SK-N-SH (cell line): ENCODE results near the gene LSM2. TPM values are rescaled to one million over a fixed set of nuclear protein-coding genes. Genes with fewer than 3 reads are reported as not detected.
"Not testable (repeated sequence)": the region's sequence is repeated elsewhere in the genome, so short reads cannot be mapped to it uniquely, and the experiment has no call there.

Source experiments
- CTCF ChIA-PET: fragments of 300-600, 350-600 bp; formaldehyde crosslinking; extraction: SDS; loops from one replicate; lab custom pipeline; 2021; lab: Yijun Ruan, JAX
- POLR2A ChIA-PET: fragments of 350-600 bp; sonication (Branson Sonifier 250); formaldehyde crosslinking; extraction: SDS; loops from one replicate; lab custom pipeline; 2020; ENCODE audit warnings: antibody characterized with exemption, inconsistent platforms; lab: Yijun Ruan, JAX
- DNase-seq: peaks from one replicate; pipeline ENCODE4 v3.0.0; 2012
- H2AFZ ChIP-seq: fragments of 200-600 bp; sonication (generic); 2 replicates; pipeline ENCODE4 v1.8.1; 2016; ENCODE audit warnings: antibody characterized with exemption, mild to moderate bottlenecking, low read depth
- H3F3A ChIP-seq: fragments of 200-600 bp; sonication (generic); replicated peaks from 2 replicates; pipeline ENCODE3; 2016; ENCODE audit warnings: antibody characterized with exemption, mild to moderate bottlenecking; ENCODE audit not compliant: insufficient read depth
- H3K27ac ChIP-seq, 2 experiments: fragments of 200-500 bp in 1 of 2; fragments of 200-600 bp in 1 of 2; sonication (Bioruptor generic) in 1 of 2; sonication (generic), shearing (Covaris generic) in 1 of 2; 2 replicates each; pipeline versions ENCODE4 v1.5.1 to v1.6.1; 2014 to 2016; ENCODE audit warnings: low read depth in 2 of 2, inconsistent platforms in 1 of 2, low read length in 1 of 2, mild to moderate bottlenecking in 1 of 2, mixed read lengths in 1 of 2
- H3K27me3 ChIP-seq: fragments of 200-600 bp; sonication (generic), shearing (Covaris generic); 2 replicates; pipeline ENCODE4 v1.6.1; 2016; ENCODE audit warnings: mixed run types; ENCODE audit not compliant: insufficient read depth
- H3K36me3 ChIP-seq, 2 experiments: fragments of 200-500 bp in 1 of 2; fragments of 200-600 bp in 1 of 2; sonication (Bioruptor generic) in 1 of 2; sonication (generic) in 1 of 2; replicated peaks in 1 of 2; 2 replicates each; pipeline versions ENCODE3 to v1.5.1; 2014 to 2016; ENCODE audit warnings: low read length in 1 of 2, mild to moderate bottlenecking in 1 of 2; ENCODE audit not compliant: insufficient read depth in 2 of 2, control insufficient read depth in 1 of 2
- H3K4me1 ChIP-seq, 2 experiments: fragments of 200-500 bp in 1 of 2; fragments of 200-600 bp in 1 of 2; sonication (Bioruptor generic) in 1 of 2; sonication (generic), shearing (Covaris generic) in 1 of 2; 2 replicates each; pipeline versions ENCODE4 v1.5.1 to v1.6.1; 2014 to 2016; ENCODE audit warnings: low read depth in 1 of 2, low read length in 1 of 2, mixed run types in 1 of 2; ENCODE audit not compliant: insufficient read depth in 2 of 2, control insufficient read depth in 1 of 2
- H3K4me2 ChIP-seq: fragments of 200-600 bp; sonication (generic), shearing (Covaris generic); 2 replicates; pipeline ENCODE4 v1.6.1; 2017; ENCODE audit warnings: mixed run types
- H3K4me3 ChIP-seq, 2 experiments: fragments of 200-500 bp in 1 of 2; fragments of 200-600 bp in 1 of 2; sonication (Bioruptor generic) in 1 of 2; sonication (generic), shearing (Covaris generic) in 1 of 2; 2 replicates each; pipeline versions ENCODE4 v1.5.1 to v1.8.1; 2014 to 2016; ENCODE audit warnings: low read depth in 2 of 2, inconsistent platforms in 1 of 2, low read length in 1 of 2, mild to moderate bottlenecking in 1 of 2, mixed read lengths in 1 of 2, moderate library complexity in 1 of 2
- H3K79me2 ChIP-seq: fragments of 200-600 bp; sonication (generic); 2 replicates; pipeline ENCODE4 v1.8.1; 2017; ENCODE audit warnings: mild to moderate bottlenecking; ENCODE audit not compliant: insufficient read depth
- H3K9ac ChIP-seq: fragments of 200-600 bp; sonication (generic); 2 replicates; pipeline ENCODE4 v1.6.1; 2017; ENCODE audit warnings: mixed run types
- H3K9me2 ChIP-seq: fragments of 200-600 bp; sonication (generic); 2 replicates; pipeline ENCODE4 v1.6.1; 2017; ENCODE audit warnings: mixed run types
- H3K9me3 ChIP-seq: fragments of 200-600 bp; sonication (generic); 2 replicates; pipeline ENCODE4 v1.6.1; 2017; ENCODE audit warnings: mixed run types, mild to moderate bottlenecking, moderate library complexity
- H4K20me1 ChIP-seq: fragments of 200-600 bp; sonication (generic); 2 replicates; pipeline ENCODE4 v1.6.1; 2017; ENCODE audit warnings: mild to moderate bottlenecking, mixed run types; ENCODE audit not compliant: insufficient read depth
- CTCF ChIP-seq: fragments of 200-600 bp; sonication (generic); IDR thresholded peaks from 2 replicates; pipeline ENCODE4 v1.6.1; 2017; ENCODE audit warnings: antibody characterized with exemption, mild to moderate bottlenecking, moderate library complexity
- FOSL2 ChIP-seq: IDR thresholded peaks from 2 replicates; pipeline ENCODE4 v1.4.0; 2012; ENCODE audit warnings: low read depth, mild to moderate bottlenecking, moderate library complexity, borderline replicate concordance
- FOXJ3 ChIP-seq: sonication (generic); formaldehyde crosslinking; IDR thresholded peaks from 2 replicates; pipeline ENCODE4 v1.5.1; 2020; ENCODE audit warnings: mild to moderate bottlenecking, missing genetic modification reagents
- NRF1 ChIP-seq: IDR thresholded peaks from 2 replicates; pipeline ENCODE4 v1.6.1; 2012; ENCODE audit warnings: low read depth, mild to moderate bottlenecking, low read length
- REST ChIP-seq: IDR thresholded peaks from 2 replicates; pipeline ENCODE4 v1.6.1; 2012; ENCODE audit warnings: mild to moderate bottlenecking, low read depth, low read length, moderate library complexity
- RFX5 ChIP-seq: IDR thresholded peaks from 2 replicates; pipeline ENCODE4 v1.6.1; 2012; ENCODE audit warnings: mild to moderate bottlenecking, improper control_type of control experiment, low read length
- SIN3A ChIP-seq: IDR thresholded peaks from 2 replicates; pipeline ENCODE4 v1.6.1; 2012; ENCODE audit warnings: low read depth, mild to moderate bottlenecking, low read length, moderate library complexity, borderline replicate concordance
- TAF1 ChIP-seq: IDR thresholded peaks from 2 replicates; pipeline ENCODE4 v1.6.1; 2012; ENCODE audit warnings: low read depth, mild to moderate bottlenecking, low read length, moderate library complexity, borderline replicate concordance
- TCF12 ChIP-seq: IDR thresholded peaks from 2 replicates; pipeline ENCODE4 v1.4.0; 2012
- WGBS: methylation state at CpG from one replicate; pipeline ENCODE4 v1.1.6; 2017; ENCODE audit warnings: low lambda C conversion rate; 5-methylcytosine and 5-hydroxymethylcytosine counted together
- polyA plus RNA-seq, 3 experiments: library from polyadenylated mRNA; depleted of rRNA; stranded (reverse); fragments of >200 nt; gene quantifications; 2 replicates each; pipeline ENCODE4 v1.2.3, GENCODE V29; 2012

LSM2 gene
- polyA plus RNA-seq, 1 of the 3 experiments (the other 2 are of a cell fraction) = 79.1 TPM

DNA sequence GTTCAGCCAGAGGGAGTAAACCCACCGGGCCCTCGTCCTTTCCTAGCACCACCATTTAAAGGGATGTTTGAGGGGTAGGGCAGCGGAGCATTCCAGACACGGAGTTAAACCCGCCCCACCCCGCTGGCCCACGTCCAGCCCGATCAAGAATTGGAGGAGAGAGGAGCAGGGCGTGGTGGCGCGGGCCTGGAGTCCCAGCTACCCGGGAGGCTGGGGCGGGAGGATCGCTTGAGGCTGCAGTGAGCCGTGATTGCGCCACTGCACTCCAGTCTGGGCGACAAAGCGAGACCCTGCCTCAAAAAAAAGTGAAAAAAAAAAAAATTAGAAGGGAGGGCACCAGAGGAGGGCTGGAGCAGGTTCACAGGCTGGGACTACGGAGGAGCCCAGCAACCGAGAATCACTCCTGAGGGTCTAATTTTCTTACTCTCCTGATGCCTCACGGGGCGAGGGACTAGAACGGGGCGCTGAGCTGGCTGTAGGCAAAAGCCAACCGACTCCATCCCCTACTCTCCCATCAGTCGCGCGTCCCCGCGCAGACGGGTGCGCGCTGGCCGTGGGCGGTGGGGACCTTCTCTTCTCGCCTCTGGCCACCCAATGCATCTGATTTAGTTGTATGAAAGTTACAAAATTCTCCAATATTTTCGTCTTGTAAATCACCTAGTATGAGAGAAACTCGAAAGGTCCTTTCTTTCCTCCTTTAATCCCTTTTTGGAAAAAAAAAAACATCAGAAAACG, 14.7 kb upstream of the LSM2 start:
- peak; percentile 62 for DNase-seq
- no peaks in the 10 kb centered on the region for H4K20me1 ChIP-seq
- no peaks in the 10 kb centered on the region for H3K36me3 ChIP-seq
- H3K4me2 ChIP-seq = peak overlapping the region; percentile 70
- ChIA-PET CTCF (interaction anchor here (0.7 to 0.8 kb wide), 2 partner anchors 92 to 140 kb away, joined by 3 to 4 read pairs; partner anchors contain the start of genes DDAH2 and LY6G5C), POLR2A (no interaction called here)
- 6% methylated on average over 6 of the region's 39 CpGs for WGBS
- peaks cover 0 to 2% of the 10 kb centered on the region in 2 experiments; a peak in 1 of 4 replicates for H3K4me1 ChIP-seq
- H3K9ac ChIP-seq = peak overlapping the region; percentile 45
- H3F3A ChIP-seq = peaks cover 7% of the 10 kb centered on the region
- peak overlapping the region; percentile 82 for H2AFZ ChIP-seq
- H3K4me3 ChIP-seq = peak overlapping the region; percentile 44; a peak in 3 of 4 replicates
- TF ChIP-seq CTCF (no peak), FOXJ3 (no peak), SIN3A (no peak), TAF1 (0 out of 2 replicates have a peak, but pooled peaks have one; percentile 42), NRF1 (0 out of 2 replicates have a peak, but pooled peaks have one; percentile 15)
- H3K9me2 ChIP-seq = no peaks in the 10 kb centered on the region
- no peaks in the 10 kb centered on the region for H3K9me3 ChIP-seq
- no peaks in the 10 kb centered on the region for H3K27me3 ChIP-seq
- peak overlapping the region; percentile 48 to 64; a peak in 3 of 4 replicates for H3K27ac ChIP-seq
- peaks cover 10% of the 10 kb centered on the region for H3K79me2 ChIP-seq

DNA sequence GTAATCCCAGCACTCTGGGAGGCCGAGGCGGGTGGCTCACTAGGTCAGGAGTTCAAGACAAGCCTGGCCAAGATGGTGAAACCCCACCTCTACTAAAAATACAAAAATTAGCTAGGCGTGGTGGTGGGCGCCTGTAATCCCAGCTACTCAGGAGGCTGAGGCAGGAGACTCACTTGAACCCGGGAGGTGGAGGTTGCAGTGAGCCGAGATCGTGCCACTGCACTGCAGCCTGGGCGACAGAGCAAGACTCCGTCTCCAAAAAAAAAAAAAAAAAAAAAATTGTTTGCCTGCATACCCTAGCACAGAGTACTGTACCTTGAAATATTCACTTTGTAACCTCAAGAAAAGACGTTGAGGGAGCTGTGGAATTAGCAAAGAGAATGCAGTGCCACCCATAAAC, 13.6 kb upstream of the LSM2 start:
- H3K4me1 ChIP-seq, H3K36me3 ChIP-seq, H3K27me3 ChIP-seq, H3K4me2 ChIP-seq, H4K20me1 ChIP-seq, H2AFZ ChIP-seq, H3K4me3 ChIP-seq, H3K9ac ChIP-seq, DNase-seq, H3K9me2 ChIP-seq, POLR2A ChIA-PET, H3F3A ChIP-seq, H3K9me3 ChIP-seq, H3K27ac ChIP-seq: not testable (repeated sequence)
- H3K79me2 ChIP-seq = peaks cover 10% of the 10 kb centered on the region
- 90% methylated on average over 10 of the region's 10 CpGs for WGBS
- CTCF ChIA-PET = interaction anchor here (0.7 kb wide), 1 partner anchor 127 kb away, joined by 3 read pairs; no protein-coding TSS in a partner anchor

DNA sequence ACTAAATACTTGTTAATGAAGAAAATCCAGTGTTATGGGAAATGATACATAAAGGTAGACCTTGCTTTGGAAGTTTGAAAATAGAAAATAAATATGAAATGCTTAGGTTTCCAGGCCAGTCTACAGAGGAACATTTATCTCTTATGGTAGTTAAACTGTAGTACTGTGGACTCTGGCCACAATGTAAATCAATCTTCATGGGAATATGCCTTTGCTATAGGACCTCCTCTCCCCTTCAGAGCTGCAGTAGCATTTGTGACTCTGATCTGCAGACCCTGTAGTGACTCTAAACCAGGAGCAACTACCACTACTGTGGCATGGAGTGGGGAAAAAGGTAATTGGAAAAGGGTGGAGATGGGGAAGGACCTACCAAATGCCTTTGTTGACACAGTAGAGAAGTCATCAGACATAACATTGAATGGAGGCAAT, 13.1 kb upstream of the LSM2 start:
- Histone ChIP-seq H3K27me3 (no peaks in the 10 kb centered on the region), H3F3A (peaks cover 10% of the 10 kb centered on the region), H3K27ac (no peak overlapping the region), H3K9me3 (no peaks in the 10 kb centered on the region), H2AFZ (no peak overlapping the region), H3K4me1 (no peaks in the 10 kb centered on the region; a peak in 1 of 4 replicates), H3K79me2 (peaks cover 10% of the 10 kb centered on the region), H3K4me2 (no peak overlapping the region), H4K20me1 (no peaks in the 10 kb centered on the region), H3K9ac (no peak overlapping the region), H3K9me2 (no peaks in the 10 kb centered on the region), H3K36me3 (no peaks in the 10 kb centered on the region), H3K4me3 (no peak overlapping the region)
- ChIA-PET CTCF (interaction anchor here (0.7 kb wide), 1 partner anchor 126 kb away, joined by 3 read pairs; no protein-coding TSS in a partner anchor), POLR2A (no interaction called here)
- TF ChIP-seq RFX5 (no peak), FOSL2 (no peak), REST (no peak), TCF12 (no peak)
- no peak for DNase-seq

GRCh38 chr6:31817929-31818511, 11.3 kb upstream of the LSM2 start:
- H3K4me1 ChIP-seq, H3K9me2 ChIP-seq, CTCF ChIA-PET, H2AFZ ChIP-seq, DNase-seq, H3K27ac ChIP-seq, H3K9ac ChIP-seq, H4K20me1 ChIP-seq, H3K36me3 ChIP-seq, H3K9me3 ChIP-seq, H3K27me3 ChIP-seq, POLR2A ChIA-PET: not testable (repeated sequence)
- peaks cover 17% of the 10 kb centered on the region for H3F3A ChIP-seq
- WGBS = 84% methylated on average over 8 of the region's 8 CpGs
- H3K4me3 ChIP-seq = peak overlapping the region; percentile 26 to 39; a peak in 2 of 4 replicates
- peak overlapping the region; percentile 50 for H3K4me2 ChIP-seq
- peaks cover 10% of the 10 kb centered on the region for H3K79me2 ChIP-seq
